HepG2 (cell line): ENCODE results near the gene ZNF844.
"Not testable (repeated sequence)": the region's sequence is repeated elsewhere in the genome, so short reads cannot be mapped to it uniquely, and the experiment has no call there.

Experiments
- MXI1 ChIP-seq: IDR thresholded peaks from 3 replicates; pipeline ENCODE4 v1.6.1; 2012; ENCODE audit warnings: low read depth, low read length, inconsistent platforms, borderline replicate concordance
- SP2 ChIP-seq: sonication (generic); formaldehyde crosslinking; IDR thresholded peaks from 2 replicates; pipeline ENCODE4 v1.5.1; 2020; ENCODE audit warnings: mild to moderate bottlenecking, missing genetic modification reagents
- ZGPAT ChIP-seq: IDR thresholded peaks from 2 replicates; pipeline ENCODE4 v1.6.1; 2016; ENCODE audit warnings: mild to moderate bottlenecking
- ZNF280B ChIP-seq: sonication (generic); formaldehyde crosslinking; IDR thresholded peaks from 2 replicates; pipeline ENCODE4 v1.5.0; 2020; ENCODE audit warnings: missing genetic modification reagents, mild to moderate bottlenecking, borderline replicate concordance
- TF ChIP-seq, protein P1 (sequence below): sonication (generic); formaldehyde crosslinking; IDR thresholded peaks from 2 replicates; pipeline ENCODE4 v1.8.1; 2023; ENCODE audit warnings: mild to moderate bottlenecking, missing genetic modification reagents

- not testable (repeated sequence) for TF ChIP-seq ZNF280B (CRISPR knock-in tag); ZGPAT; MXI1; SP2 (CRISPR knock-in tag)
- TF ChIP-seq, protein P1, sequence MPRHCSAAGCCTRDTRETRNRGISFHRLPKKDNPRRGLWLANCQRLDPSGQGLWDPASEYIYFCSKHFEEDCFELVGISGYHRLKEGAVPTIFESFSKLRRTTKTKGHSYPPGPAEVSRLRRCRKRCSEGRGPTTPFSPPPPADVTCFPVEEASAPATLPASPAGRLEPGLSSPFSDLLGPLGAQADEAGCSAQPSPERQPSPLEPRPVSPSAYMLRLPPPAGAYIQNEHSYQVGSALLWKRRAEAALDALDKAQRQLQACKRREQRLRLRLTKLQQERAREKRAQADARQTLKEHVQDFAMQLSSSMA (CRISPR knock-in tag), result not testable (repeated sequence)
Measured at GRCh38 chr19:12083336-12083735, 18.8 kb downstream of the ZNF844 start.
